Right cardiac atrium (tissue), 5 donors: ENCODE data around the gene ARL5C. TPM values are rescaled to one million over a fixed set of nuclear protein-coding genes. Genes with fewer than 3 reads are reported as not detected.

Source experiments
- ATAC-seq, 2 donors: fragments of 200-7000 bp; cut with Tn5 transposase; one replicate each; pipeline versions ENCODE4 v1.8.0 to v1.9.1; 2020; ENCODE audit warnings: moderate library complexity in 2 of 2, mild to moderate bottlenecking in 1 of 2
- DNase-seq, 3 donors: peaks; one replicate each; pipeline ENCODE4 v3.0.0-alpha.2; 2020
- H3K27ac ChIP-seq: one replicate; pipeline ENCODE4 v1.5.1; 2013; ENCODE audit warnings: mild to moderate bottlenecking, low read length, control low read depth, moderate library complexity
- H3K27me3 ChIP-seq: one replicate; pipeline ENCODE4 v1.6.1; 2013; ENCODE audit not compliant: control insufficient read depth, insufficient read depth
- H3K4me1 ChIP-seq: one replicate; pipeline ENCODE4 v1.6.1; 2013; ENCODE audit warnings: low read length; ENCODE audit not compliant: control insufficient read depth, insufficient read depth
- H3K4me3 ChIP-seq: one replicate; pipeline ENCODE4 v1.5.1; 2013; ENCODE audit warnings: low read length, control low read depth
- H3K9me3 ChIP-seq: one replicate; pipeline ENCODE4 v1.6.1; 2013; ENCODE audit warnings: low read length; ENCODE audit not compliant: control insufficient read depth
- WGBS: extraction: QIAGEN DNeasy Blood & Tissue Kit; methylation state at CpG from one replicate; pipeline ENCODE4 v1.1.7; 2013; 5-methylcytosine and 5-hydroxymethylcytosine counted together
- intact Hi-C, 4 donors: fragments of 100-400 bp; cut with DNase I; formaldehyde crosslinking; loops; one replicate each; pipeline versions ENCODE4 v1.11.0 to v1.14.0; 2022 to 2023
- long read RNA-seq, 4 donors: library from polyadenylated mRNA; unstranded; transcript quantifications; one replicate each; pipeline ENCODE4 v2.0.0, GENCODE V29; 2020 to 2021
- polyA plus RNA-seq: library from polyadenylated mRNA; stranded (reverse); fragments of 200-250 nt; gene quantifications from one replicate; pipeline ENCODE4 v1.2.3, GENCODE V29; 2013
- total RNA-seq, 4 donors: library from RNA; stranded (reverse); fragmentation: NEBNext Ultra II Directional; extraction: Animal tissue kit (Norgen Biotek cat#: 25700); gene quantifications; one replicate each; pipeline ENCODE4 v1.2.1, GENCODE V29; 2021
- donor health status: healthy with polysubstance abuse.
- donor health status: DM: no; HTN: yes; CAD: no.
- donor health status: DM: no; HTN: no; CAD: no.
- donor health status: DM: no; HTN: yes; CAD: no; lungs with severe emphysema.
- donor health status: DM: yes; HTN: yes; CAD: no.

Gene ARL5C, protein sequence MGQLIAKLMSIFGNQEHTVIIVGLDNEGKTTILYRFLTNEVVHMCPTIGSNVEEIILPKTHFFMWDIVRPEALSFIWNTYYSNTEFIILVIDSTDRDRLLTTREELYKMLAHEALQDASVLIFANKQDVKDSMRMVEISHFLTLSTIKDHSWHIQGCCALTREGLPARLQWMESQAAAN
- total RNA-seq (not detected), polyA plus RNA-seq (not detected)
- long read RNA-seq, donor 1 = 0 reads
- long read RNA-seq, donor 2 = 0 reads
- long read RNA-seq, donor 3 = 0 reads
- long read RNA-seq, donor 4 = 0 reads

DNA sequence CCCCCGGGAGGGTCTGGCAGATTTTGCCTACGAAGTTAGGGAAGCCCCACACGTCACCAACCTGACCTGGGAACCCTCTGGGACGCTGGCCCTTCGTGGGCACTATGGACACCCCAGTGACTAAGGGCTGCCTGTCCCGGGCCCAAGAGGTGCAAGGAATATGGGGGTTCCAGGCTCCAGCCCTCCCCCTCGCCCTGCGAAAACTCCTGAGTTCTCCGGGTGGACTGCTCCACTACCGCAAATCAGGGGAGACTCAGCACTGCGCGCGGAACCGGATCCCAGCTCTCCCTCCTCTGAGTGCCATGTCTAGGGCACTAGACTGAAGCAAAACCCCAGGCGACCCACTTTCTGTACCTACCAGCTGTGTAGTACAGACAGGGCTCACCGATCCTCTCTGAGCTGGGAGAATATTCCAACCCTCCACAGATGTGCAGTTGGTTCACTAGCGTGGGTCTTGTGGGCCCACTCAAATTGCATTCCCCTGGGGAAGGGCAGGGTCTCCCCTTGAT lies at the start of gene ARL5C:
TSS of gene ARL5C (minus strand) at position 321 of the 509 bp plus-strand sequence. CDS start 401 bp downstream, outside the sequence.
- no peak within 1 kb of the TSS for H3K27ac ChIP-seq
- no peaks in the 10 kb centered on the region for H3K9me3 ChIP-seq
- 61% methylated on average over 17 of the region's 17 CpGs for WGBS
- intact Hi-C loops = loop anchor here in 1 of 4 donors (10.0 kb wide), 1 partner anchor 69 kb away; no protein-coding TSS in a partner anchor
- no peaks in the 10 kb centered on the region for H3K27me3 ChIP-seq
- H3K4me3 ChIP-seq = peak within 1 kb of the TSS; percentile 44
- H3K4me1 ChIP-seq = no peaks in the 10 kb centered on the region
- DNase-seq = peak in 1 of 3 donors; percentile 55
- peak in 1 of 2 donors; percentile 4 for ATAC-seq

DNA sequence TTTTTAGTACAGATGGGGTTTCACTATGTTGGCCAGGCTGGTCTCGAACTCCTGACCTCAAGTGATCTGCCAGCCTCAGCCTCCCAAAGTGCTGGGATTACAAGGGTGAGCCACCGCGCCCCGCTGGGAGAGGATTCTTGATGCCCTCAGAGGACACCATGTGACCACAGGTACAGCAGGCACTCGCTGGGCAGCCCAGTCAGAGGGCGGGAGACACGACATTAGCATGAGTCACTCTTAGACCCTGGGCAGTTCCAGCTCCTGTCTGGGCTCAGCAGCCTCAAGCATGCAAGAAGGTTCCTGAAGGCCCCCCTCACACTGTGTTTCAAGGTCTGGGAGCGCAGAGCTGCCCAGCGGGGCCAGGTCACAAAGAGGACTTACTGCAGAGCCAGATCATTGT lies 47.9 kb upstream of the ARL5C start:
- Histone ChIP-seq H3K9me3 (no peaks in the 10 kb centered on the region), H3K4me3 (no peak overlapping the region), H3K27me3 (no peaks in the 10 kb centered on the region), H3K27ac (no peak overlapping the region), H3K4me1 (peaks cover 4% of the 10 kb centered on the region)
- WGBS = 76% methylated on average over 9 of the region's 9 CpGs
- intact Hi-C loops = no loop called here
- DNase-seq (no peak), ATAC-seq (no peak)

DNA sequence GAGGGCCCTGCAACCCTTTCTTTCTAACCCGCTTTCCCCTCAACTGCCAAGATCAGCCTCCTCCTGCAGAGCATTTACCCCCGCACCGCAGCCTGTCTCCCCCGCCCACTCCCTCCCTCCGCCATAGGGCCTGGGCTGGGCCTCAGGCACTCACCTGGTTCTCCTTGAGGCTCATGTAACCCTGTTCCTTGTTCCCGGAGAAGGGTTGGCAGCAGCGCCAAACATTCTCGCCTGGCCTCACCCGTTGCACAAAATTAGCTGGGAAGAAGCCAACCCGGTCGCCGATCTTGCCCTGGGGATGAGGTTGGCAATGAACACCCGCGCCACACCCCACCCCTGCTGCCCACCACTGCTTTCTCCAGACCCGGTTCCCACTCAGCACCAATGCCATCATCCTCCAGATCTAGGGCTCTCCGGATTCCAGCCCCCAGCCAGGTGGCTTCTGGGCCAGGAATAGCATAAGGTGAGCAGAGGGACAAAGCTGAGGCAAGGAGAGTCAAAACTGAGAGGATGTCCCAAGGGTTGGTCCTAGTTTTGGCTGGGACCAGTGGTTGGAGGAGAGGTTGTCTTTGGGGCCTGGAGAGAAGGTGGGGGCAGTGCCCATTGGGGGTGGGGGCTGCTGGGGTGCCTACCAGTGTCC lies 47.0 kb upstream of the ARL5C start:
- no peak overlapping the region for H3K27ac ChIP-seq

DNA sequence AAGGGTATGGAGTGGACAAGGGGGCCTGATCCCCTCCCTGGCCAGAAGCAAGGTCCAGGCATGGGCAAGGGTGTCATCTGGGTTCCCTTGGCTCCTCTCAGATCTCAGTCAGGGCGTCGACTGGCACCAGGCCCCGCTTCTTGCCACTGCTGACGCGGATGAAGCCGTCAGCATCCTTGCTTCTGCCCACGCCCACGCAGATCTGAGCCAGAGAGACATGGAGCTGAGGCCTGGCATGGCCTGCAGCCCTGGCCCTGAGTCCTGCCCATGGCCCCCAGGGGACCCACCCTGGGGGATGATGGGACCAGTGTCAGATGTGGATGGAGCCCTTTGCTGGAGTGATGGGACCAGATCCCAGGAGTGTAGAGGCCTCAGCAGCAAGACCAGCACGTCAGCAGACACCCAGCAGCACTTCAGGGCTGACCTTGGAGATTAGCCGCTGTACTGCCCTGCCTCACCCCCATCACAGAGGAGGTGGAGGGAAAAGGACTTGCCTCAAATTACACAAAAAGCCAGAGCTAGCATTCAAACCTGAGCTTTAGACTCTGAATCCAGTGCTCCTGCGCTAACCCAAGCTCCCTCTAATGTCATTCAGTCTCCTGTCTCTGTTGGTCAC lies 46.3 kb upstream of the ARL5C start:
- ATAC-seq = peak; percentile 7 to 20
- Histone ChIP-seq H3K4me3 (no peak overlapping the region), H3K27me3 (no peaks in the 10 kb centered on the region), H3K27ac (peak overlapping the region; percentile 13), H3K4me1 (peaks cover 4% of the 10 kb centered on the region), H3K9me3 (no peaks in the 10 kb centered on the region)
- intact Hi-C loops = no loop called here
- WGBS = 73% methylated on average over 11 of the region's 11 CpGs
- DNase-seq = peak in 1 of 3 donors; percentile 53

More for the DNA sequence above, 47.0 kb upstream of the ARL5C start:
- Histone ChIP-seq H3K4me3 (no peak overlapping the region), H3K27me3 (no peaks in the 10 kb centered on the region), H3K9me3 (no peaks in the 10 kb centered on the region), H3K4me1 (peaks cover 4% of the 10 kb centered on the region)
- 54% methylated on average over 16 of the region's 16 CpGs for WGBS
- ATAC-seq = no peak
- intact Hi-C loops = no loop called here
- no peak for DNase-seq

DNA sequence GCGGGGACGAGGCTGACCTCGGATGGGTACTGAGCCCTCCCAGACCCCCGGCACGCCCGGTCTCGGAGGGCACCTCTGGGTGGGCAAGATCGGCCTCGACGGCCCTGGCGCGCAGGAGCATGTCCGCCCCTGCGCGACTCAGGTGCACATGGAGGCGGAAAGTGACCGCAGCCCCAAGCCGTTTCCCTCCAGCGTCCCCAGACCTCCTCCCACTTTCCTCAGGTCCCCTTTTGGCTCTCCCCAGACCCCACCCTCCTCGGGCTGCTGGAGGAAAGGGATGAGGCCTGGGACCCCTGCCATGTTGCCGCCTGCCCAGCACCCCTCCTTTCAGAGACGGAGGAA lies 44.1 kb upstream of the ARL5C start:
- H3K27me3 ChIP-seq = no peaks in the 10 kb centered on the region
- 7% methylated on average over 22 of the region's 22 CpGs for WGBS
- intact Hi-C loops = no loop called here
- peaks cover 4% of the 10 kb centered on the region for H3K4me1 ChIP-seq
- DNase-seq (no peak), ATAC-seq (no peak)
- H3K27ac ChIP-seq = no peak overlapping the region
- no peaks in the 10 kb centered on the region for H3K9me3 ChIP-seq
- H3K4me3 ChIP-seq = peak overlapping the region; percentile 6

DNA sequence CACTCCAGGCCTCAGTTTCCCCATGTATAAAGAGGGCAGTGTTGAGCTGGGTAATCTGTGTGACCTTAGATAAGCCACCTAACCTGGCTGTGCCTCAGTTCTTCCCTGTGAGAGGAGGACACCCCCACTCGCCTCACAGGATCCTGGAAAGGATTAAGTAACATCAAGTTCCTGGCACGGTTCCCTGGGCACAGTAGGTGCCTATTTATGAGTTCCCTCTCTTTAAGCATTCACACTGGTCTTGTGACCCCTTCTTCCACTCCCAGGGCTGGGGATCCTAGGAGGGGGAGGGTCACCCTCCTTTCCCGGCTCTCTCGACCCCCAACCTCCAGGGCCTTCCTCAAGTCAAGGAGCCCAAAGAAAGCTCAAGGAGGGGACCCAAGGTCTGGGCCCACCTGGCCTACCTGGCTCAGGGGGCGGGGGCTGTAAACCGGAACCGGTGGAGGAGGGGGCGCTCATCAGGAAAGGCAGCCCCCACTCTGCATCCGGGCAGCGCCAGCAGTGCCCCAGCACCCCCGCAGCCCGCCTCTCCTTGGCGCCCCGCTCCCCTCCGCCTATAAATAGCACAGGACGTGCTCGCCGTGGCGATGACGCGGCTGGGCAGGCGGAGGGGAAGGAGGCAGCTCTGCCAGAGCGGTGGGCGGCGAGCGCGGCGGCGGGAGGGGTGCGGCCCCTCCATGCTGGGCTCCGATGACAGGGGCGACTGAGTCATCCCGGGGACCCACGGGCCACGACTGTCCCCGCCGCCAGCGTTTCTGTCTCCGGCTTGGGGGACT lies 43.5 kb upstream of the ARL5C start:
- Histone ChIP-seq H3K9me3 (no peaks in the 10 kb centered on the region), H3K27me3 (no peaks in the 10 kb centered on the region), H3K27ac (peak overlapping the region; percentile 32), H3K4me3 (peak overlapping the region; percentile 6), H3K4me1 (peaks cover 4% of the 10 kb centered on the region)
- intact Hi-C loops = loop anchor here in 2 of 4 donors (5.0 to 10.0 kb wide), 2 partner anchors 33 to 45 kb away; no protein-coding TSS in a partner anchor
- DNase-seq (peak; percentile 83 to 88 (median 87)), ATAC-seq (peak; percentile 58 to 78)
- 1% methylated on average over 39 of the region's 39 CpGs for WGBS

DNA sequence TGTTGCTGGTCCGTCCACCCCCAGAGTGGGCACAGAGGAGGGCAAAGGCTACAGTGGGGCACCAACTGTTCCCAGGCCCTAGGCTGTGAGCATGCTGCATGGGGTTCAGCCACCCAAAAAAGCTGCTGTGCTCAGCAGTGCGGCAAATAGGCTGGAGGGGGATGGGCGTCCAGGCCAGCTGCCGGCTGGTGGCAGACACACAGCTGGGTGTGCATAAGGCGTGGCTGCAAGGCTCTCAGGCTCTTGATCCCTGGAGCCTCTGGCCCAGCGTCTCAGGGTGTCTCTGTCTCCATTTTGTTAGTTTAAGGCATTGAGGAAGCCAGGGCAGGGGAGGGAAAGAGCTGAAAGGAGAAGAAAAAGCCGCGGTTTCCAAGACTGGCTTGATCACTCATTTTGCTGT lies 42.9 kb upstream of the ARL5C start:
- Histone ChIP-seq H3K4me3 (no peak overlapping the region), H3K27ac (no peak overlapping the region), H3K4me1 (peaks cover 4% of the 10 kb centered on the region), H3K27me3 (no peaks in the 10 kb centered on the region), H3K9me3 (no peaks in the 10 kb centered on the region)
- intact Hi-C loops = loop anchor here in 2 of 4 donors (5.0 to 10.0 kb wide), 2 partner anchors 33 to 46 kb away; no protein-coding TSS in a partner anchor
- 64% methylated on average over 8 of the region's 8 CpGs for WGBS
- DNase-seq = peak in 1 of 3 donors; percentile 58
- no peak for ATAC-seq

DNA sequence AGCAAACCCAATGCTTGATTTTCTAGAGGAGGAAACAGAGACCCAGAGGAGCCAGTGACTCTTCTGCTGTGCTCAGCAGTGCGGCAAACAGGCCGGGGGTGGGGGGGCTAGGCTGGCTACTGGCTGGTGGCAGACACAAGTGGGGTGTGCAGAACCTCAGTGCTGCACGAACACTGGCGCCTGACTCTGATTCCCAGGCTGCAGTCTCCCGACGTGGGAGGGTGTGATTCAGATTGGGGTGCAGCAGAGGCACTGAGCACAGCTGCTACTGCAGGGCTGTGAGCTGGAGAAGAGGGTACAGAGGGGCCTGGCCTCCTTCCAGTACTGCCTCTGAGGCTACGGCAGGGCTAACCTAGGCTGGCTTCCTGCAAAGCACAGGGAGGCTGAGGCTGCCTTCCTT lies 42.2 kb upstream of the ARL5C start:
- H3K27me3 ChIP-seq = no peaks in the 10 kb centered on the region
- no peaks in the 10 kb centered on the region for H3K9me3 ChIP-seq
- H3K4me1 ChIP-seq = peaks cover 4% of the 10 kb centered on the region
- DNase-seq = no peak
- no peak overlapping the region for H3K27ac ChIP-seq
- no peak overlapping the region for H3K4me3 ChIP-seq
- intact Hi-C loops = loop anchor here in 2 of 4 donors (5.0 to 10.0 kb wide), 2 partner anchors 34 to 47 kb away; no protein-coding TSS in a partner anchor
- WGBS = 65% methylated on average over 7 of the region's 7 CpGs
- no peak for ATAC-seq

DNA sequence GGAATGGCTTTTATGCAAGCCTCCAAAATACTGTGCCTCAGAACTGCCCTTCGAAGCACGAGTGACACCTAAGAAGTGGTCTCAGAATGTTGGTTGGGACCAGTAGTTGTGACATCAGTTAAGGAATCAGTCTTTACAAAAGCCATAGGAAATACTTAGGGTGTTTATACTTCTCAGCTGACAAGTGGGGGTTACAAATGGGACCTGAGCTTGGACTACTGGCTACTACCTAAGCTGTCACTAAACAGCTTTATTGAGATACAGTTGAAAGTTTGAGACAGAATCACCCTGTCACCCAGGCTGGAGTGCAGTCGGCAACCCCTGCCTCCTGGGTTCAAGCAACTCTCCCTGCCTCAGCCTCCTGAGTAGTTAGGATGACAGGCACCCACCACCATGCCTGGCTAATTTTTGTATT lies 39.2 kb upstream of the ARL5C start:
- peaks cover 7% of the 10 kb centered on the region for H3K4me1 ChIP-seq

DNA sequence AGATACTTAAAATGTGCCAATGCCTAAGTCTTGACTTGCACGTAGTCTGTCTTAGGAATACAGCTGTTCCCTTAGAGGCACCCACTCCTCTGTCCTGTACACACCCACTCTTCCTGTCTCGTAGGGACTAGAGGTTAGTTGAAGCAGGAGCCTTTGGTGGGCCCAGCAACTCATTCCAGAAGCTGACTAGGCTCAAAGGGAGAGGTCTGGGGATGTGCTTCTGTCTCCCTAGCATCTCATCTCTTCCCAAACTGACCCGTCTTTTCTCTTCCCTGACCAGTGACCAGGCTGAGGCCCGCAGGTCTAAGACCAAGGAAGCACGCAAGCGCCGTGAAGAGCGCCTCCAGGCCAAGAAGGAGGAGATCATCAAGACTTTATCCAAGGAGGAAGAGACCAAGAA lies 38.3 kb upstream of the ARL5C start:
- no peak overlapping the region for H3K4me3 ChIP-seq
- no peak for DNase-seq
- H3K27me3 ChIP-seq = no peaks in the 10 kb centered on the region
- 83% methylated on average over 8 of the region's 8 CpGs for WGBS
- no peak overlapping the region for H3K27ac ChIP-seq
- no peaks in the 10 kb centered on the region for H3K9me3 ChIP-seq
- intact Hi-C loops = loop anchor here in 1 of 4 donors (10.0 kb wide), 1 partner anchor 51 kb away; no protein-coding TSS in a partner anchor
- no peak for ATAC-seq
- H3K4me1 ChIP-seq = peaks cover 4% of the 10 kb centered on the region

More for the DNA sequence above, 39.2 kb upstream of the ARL5C start:
- H3K4me3 ChIP-seq = no peak overlapping the region
- ATAC-seq (no peak), DNase-seq (no peak)
- H3K9me3 ChIP-seq = no peaks in the 10 kb centered on the region
- intact Hi-C loops = loop anchor here in 2 of 4 donors (5.0 to 10.0 kb wide), 2 partner anchors 37 to 50 kb away; no protein-coding TSS in a partner anchor
- no peak overlapping the region for H3K27ac ChIP-seq
- WGBS = 80% methylated on average over 3 of the region's 3 CpGs
- no peaks in the 10 kb centered on the region for H3K27me3 ChIP-seq
